A549 (cell line): ENCODE results near the gene PRKCE. TPM values are rescaled to one million over a fixed set of nuclear protein-coding genes. Genes with fewer than 3 reads are reported as not detected.

ENCODE experiments used
- ATAC-seq, 2 experiments: fragments of 200-7000 bp in 1 of 2; fragments of >200 bp in 1 of 2; cut with Nextera tagmentation in 1 of 2; cut with Tn5 transposase in 1 of 2; 3 replicates each; pipeline versions ENCODE4 v1.8.0 to v1.9.1; 2018 to 2020; ENCODE audit warnings: mild to moderate bottlenecking in 1 of 2, moderate library complexity in 1 of 2
- CTCF ChIA-PET: fragments of 300-600 bp; sonication (Branson Sonifier 250); formaldehyde crosslinking; extraction: SDS; loops from one replicate; lab custom pipeline; 2021; ENCODE audit warnings: antibody characterized with exemption, inconsistent platforms; lab: Yijun Ruan, JAX
- POLR2A ChIA-PET: fragments of 350-600 bp; formaldehyde crosslinking; extraction: SDS; loops from one replicate; lab custom pipeline; 2021; ENCODE audit warnings: antibody characterized with exemption, inconsistent platforms; lab: Yijun Ruan, JAX
- DNase-seq, 2 experiments: peaks; one replicate each; pipeline versions ENCODE4 v3.0.0 to v3.0.0-alpha.2; 2011 to 2016; ENCODE audit warnings: low read depth in 1 of 2, low spot score in 1 of 2
- FAIRE-seq: peaks from 2 replicates; lab custom pipeline; 2011; peaks lifted over from hg19 to GRCh38; lab: Jason Lieb, UNC
- H3K27ac ChIP-seq, 2 experiments: fragments of >200 bp; sonication (Bioruptor Twin); formaldehyde crosslinking; 3 replicates each; pipeline ENCODE4 v1.5.1; 2016 to 2017
- H3K4me1 ChIP-seq: fragments of >200 bp; sonication (Bioruptor Twin); formaldehyde crosslinking; 3 replicates; pipeline ENCODE4 v1.6.1; 2016
- H3K4me2 ChIP-seq: fragments of >200 bp; sonication (Bioruptor Twin); formaldehyde crosslinking; 3 replicates; pipeline ENCODE4 v1.6.1; 2016
- H3K4me3 ChIP-seq: fragments of >200 bp; sonication (Bioruptor Twin); formaldehyde crosslinking; 3 replicates; pipeline ENCODE4 v1.5.1; 2016
- H3K9me3 ChIP-seq: fragments of >200 bp; sonication (Bioruptor Twin); formaldehyde crosslinking; 3 replicates; pipeline ENCODE4 v1.6.1; 2016
- BHLHE40 ChIP-seq: IDR thresholded peaks from 2 replicates; pipeline ENCODE4 v1.6.1; 2012; ENCODE audit warnings: low read depth, low read length, inconsistent platforms
- CHD4 ChIP-seq: fragments of 200-600 bp; sonication (generic); IDR thresholded peaks from 2 replicates; pipeline ENCODE4 v1.6.1; 2016; ENCODE audit warnings: antibody characterized with exemption, mild to moderate bottlenecking, borderline replicate concordance
- ESRRA ChIP-seq: fragments of 150-350 bp; IDR thresholded peaks from 2 replicates; pipeline ENCODE4 v1.6.1; 2014; ENCODE audit warnings: mild to moderate bottlenecking, low read length, borderline replicate concordance
- FOXS1 ChIP-seq: fragments of 250-450 bp; sonication (Bioruptor Pico); IDR thresholded peaks from 2 replicates; pipeline ENCODE4 v1.5.0; 2020; ENCODE audit warnings: mild to moderate bottlenecking, moderate library complexity
- GATA3 ChIP-seq: IDR thresholded peaks from 2 replicates; pipeline ENCODE4 v1.6.1; 2012; ENCODE audit warnings: borderline replicate concordance
- HEYL ChIP-seq: fragments of 250-450 bp; sonication (Bioruptor Pico); IDR thresholded peaks from 2 replicates; pipeline ENCODE4 v1.8.0; 2021; ENCODE audit warnings: mild to moderate bottlenecking, moderate library complexity
- JUNB ChIP-seq: fragments of >200 bp; sonication (Bioruptor Twin); formaldehyde crosslinking; IDR thresholded peaks from 2 replicates; pipeline ENCODE4 v1.6.1; 2016
- MAFK ChIP-seq: fragments of 450-650 bp; IDR thresholded peaks from 2 replicates; pipeline ENCODE4 v1.6.1; 2014; ENCODE audit not compliant: partially characterized antibody
- NFE2L2 ChIP-seq: fragments of 150-350 bp; conservative IDR thresholded peaks from 2 replicates; pipeline ENCODE4 v1.6.1; 2014; ENCODE audit warnings: low read length
- NPAS2 ChIP-seq: fragments of 250-450 bp; sonication (Bioruptor Pico); IDR thresholded peaks from 2 replicates; pipeline ENCODE4 v1.8.0; 2022; ENCODE audit warnings: mild to moderate bottlenecking, moderate library complexity, borderline replicate concordance
- POLR2AphosphoS2 ChIP-seq: conservative IDR thresholded peaks from 2 replicates; pipeline ENCODE4 v1.6.1; 2012; ENCODE audit warnings: low read length, improper control_type of control experiment, inconsistent platforms
- RAD21 ChIP-seq, 2 experiments: fragments of >200 bp in 1 of 2; sonication (Bioruptor Twin) in 1 of 2; formaldehyde crosslinking in 1 of 2; IDR thresholded peaks in 1 of 2; conservative IDR thresholded peaks in 1 of 2; 2 replicates in 1 of 2; 3 replicates in 1 of 2; pipeline ENCODE4 v1.6.1; 2012 to 2018; ENCODE audit warnings: inconsistent platforms in 1 of 2
- RARB ChIP-seq: fragments of 250-450 bp; sonication (Bioruptor Pico); IDR thresholded peaks from 2 replicates; pipeline ENCODE4 v1.8.0; 2021; ENCODE audit warnings: mild to moderate bottlenecking, moderate library complexity
- RCOR1 ChIP-seq: fragments of 150-350 bp; IDR thresholded peaks from 2 replicates; pipeline ENCODE4 v1.6.1; 2014; ENCODE audit warnings: antibody characterized with exemption, low read length, low read depth
- RFX5 ChIP-seq: fragments of 450-650 bp; IDR thresholded peaks from 2 replicates; pipeline ENCODE4 v1.7.1; 2014; ENCODE audit warnings: antibody characterized with exemption, mild to moderate bottlenecking, moderate library complexity
- SMC3 ChIP-seq: fragments of >200 bp; sonication (Bioruptor Twin); formaldehyde crosslinking; IDR thresholded peaks from 3 replicates; pipeline ENCODE4 v1.6.1; 2018; ENCODE audit warnings: inconsistent platforms
- TP53 ChIP-seq: fragments of 250-450 bp; sonication (Bioruptor Pico); IDR thresholded peaks from 2 replicates; pipeline ENCODE4 v1.5.0; 2021; ENCODE audit warnings: mild to moderate bottlenecking, moderate library complexity
- ZC3H11A ChIP-seq: fragments of 450-650 bp; IDR thresholded peaks from 2 replicates; pipeline ENCODE4 v1.6.1; 2014; ENCODE audit warnings: antibody characterized with exemption, mild to moderate bottlenecking
- ZFP36 ChIP-seq: fragments of 450-650 bp; IDR thresholded peaks from 2 replicates; pipeline ENCODE4 v1.6.1; 2014; ENCODE audit warnings: borderline replicate concordance; ENCODE audit not compliant: partially characterized antibody
- WGBS: methylation state at CpG from one replicate; pipeline ENCODE4 v1.1.6; 2017; ENCODE audit errors: missing lambda C conversion rate; 5-methylcytosine and 5-hydroxymethylcytosine counted together
- polyA plus RNA-seq, 4 experiments: library from polyadenylated mRNA; depleted of rRNA in 3 of 4; stranded (reverse); fragments of >200 nt; fragmentation: RNase III in 1 of 4; extraction: RNeasy Plus Mini Kit Qiagen cat#74134 plus additional on column Dnase treatment in 1 of 4; gene quantifications; 2 replicates in 3 of 4; 3 replicates in 1 of 4; pipeline ENCODE4 v1.2.3, GENCODE V29; 2011 to 2017
- TF ChIP-seq, protein P1 (sequence below): fragments of >200 bp; sonication (Bioruptor Twin); formaldehyde crosslinking; IDR thresholded peaks from 3 replicates; pipeline ENCODE4 v1.5.1; 2016
- TF ChIP-seq, protein P2 (sequence below): fragments of 150-350 bp; IDR thresholded peaks from 2 replicates; pipeline ENCODE4 v1.6.1; 2014; ENCODE audit warnings: low read depth, mild to moderate bottlenecking, low read length
- TF ChIP-seq, protein P3 (sequence below): fragments of >200 bp; sonication (Bioruptor Twin); formaldehyde crosslinking; IDR thresholded peaks from 2 replicates; pipeline ENCODE4 v1.6.1; 2016
- TF ChIP-seq, protein P4 (sequence below): fragments of 450-650 bp; IDR thresholded peaks from 2 replicates; pipeline ENCODE4 v1.6.1; 2014; ENCODE audit warnings: antibody characterized with exemption
- TF ChIP-seq, protein P5 (sequence below): IDR thresholded peaks from 2 replicates; pipeline ENCODE4 v1.6.1; 2012

Gene PRKCE
- polyA plus RNA-seq, 2 of the 4 experiments (the other 2 are of a cell fraction), result 11.5 to 12.0 TPM

DNA sequence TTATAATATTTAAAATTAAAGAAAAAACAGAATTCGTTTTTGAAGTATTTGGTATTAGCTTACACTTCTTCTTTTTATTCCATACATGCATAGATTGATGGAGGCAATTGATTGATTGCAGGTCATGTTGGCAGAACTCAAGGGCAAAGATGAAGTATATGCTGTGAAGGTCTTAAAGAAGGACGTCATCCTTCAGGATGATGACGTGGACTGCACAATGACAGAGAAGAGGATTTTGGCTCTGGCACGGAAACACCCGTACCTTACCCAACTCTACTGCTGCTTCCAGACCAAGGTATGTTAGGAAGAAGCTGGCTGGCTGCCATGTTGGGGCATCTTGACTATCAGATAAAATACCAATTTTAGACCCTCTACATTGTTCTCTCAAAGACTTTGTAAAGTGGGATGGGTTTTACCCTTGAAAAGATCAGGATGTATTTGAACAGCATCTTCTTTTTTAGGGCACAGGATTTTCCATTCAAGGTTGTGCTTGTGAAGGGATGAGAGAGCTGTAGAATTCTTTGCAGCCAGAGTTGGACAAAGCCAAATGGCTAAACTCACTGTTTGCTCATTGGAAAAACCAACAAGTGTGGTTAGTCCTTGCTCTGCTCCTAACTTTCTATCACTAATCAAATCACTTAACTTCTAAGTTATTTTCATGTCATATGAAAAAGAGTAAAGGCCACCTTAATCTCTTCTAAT lies 358.9 kb downstream of the PRKCE start:
- ChIA-PET POLR2A (no interaction called here), CTCF (interaction anchor here (0.8 to 2.3 kb wide), 48 partner anchors 8 to 912 kb away, joined by 3 to 40 read pairs (median 5); partner anchors contain the start of gene EPAS1)
- ATAC-seq (peak in 1 of 2 experiments; percentile 51; a peak in 3 of 6 replicates), FAIRE-seq (no peak), DNase-seq (no peak)
- no peak overlapping the region for H3K4me2 ChIP-seq
- TF ChIP-seq CHD4 (no peak), ESRRA (no peak)
- WGBS, result 85% methylated on average over 5 of the region's 5 CpGs
- H3K9me3 ChIP-seq, result no peaks in the 10 kb centered on the region
- no peak overlapping the region for H3K4me3 ChIP-seq
- H3K4me1 ChIP-seq, result peaks cover 19% of the 10 kb centered on the region
- H3K27ac ChIP-seq, result 0 out of 6 replicates have a peak overlapping the region, but pooled peaks have one; percentile 9 to 17

DNA sequence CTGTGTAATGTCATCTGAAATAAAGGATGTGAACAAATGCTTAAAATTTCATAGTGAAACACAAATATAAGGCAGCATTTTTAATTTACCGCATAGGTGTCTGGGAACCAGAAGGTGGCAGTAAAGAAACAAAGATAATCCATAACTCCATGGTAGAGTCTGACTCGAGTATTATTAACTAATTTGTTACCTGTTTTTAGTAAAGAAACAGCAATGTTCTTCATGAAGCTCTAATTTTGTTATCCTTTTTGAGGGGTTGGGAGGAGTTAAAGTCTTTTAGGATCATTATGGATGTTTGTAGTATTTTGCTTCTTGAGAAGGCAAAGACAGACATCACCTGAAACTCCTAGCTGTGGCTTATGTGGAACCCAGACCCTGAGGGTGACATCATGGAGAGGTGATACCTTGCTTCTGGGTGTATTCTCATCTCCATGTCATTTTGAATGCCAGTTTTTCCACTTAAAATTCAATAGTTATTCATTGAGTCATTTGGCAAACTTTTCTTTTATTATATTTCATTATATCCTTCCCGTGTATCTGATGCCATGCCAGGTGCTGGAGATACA lies 359.5 kb downstream of the PRKCE start:
- peak overlapping the region; percentile 12 to 56; a peak in 4 of 6 replicates for H3K27ac ChIP-seq
- H3K4me3 ChIP-seq, result no peak overlapping the region
- peak; percentile 73 to 92; a peak in 5 of 6 replicates for ATAC-seq
- TF ChIP-seq RCOR1, result no peak
- TF ChIP-seq POLR2AphosphoS2, result no peak
- TF ChIP-seq SMC3, result peak; percentile 98
- TF ChIP-seq JUNB, result no peak
- no peak for TF ChIP-seq GATA3
- TF ChIP-seq, protein P1, sequence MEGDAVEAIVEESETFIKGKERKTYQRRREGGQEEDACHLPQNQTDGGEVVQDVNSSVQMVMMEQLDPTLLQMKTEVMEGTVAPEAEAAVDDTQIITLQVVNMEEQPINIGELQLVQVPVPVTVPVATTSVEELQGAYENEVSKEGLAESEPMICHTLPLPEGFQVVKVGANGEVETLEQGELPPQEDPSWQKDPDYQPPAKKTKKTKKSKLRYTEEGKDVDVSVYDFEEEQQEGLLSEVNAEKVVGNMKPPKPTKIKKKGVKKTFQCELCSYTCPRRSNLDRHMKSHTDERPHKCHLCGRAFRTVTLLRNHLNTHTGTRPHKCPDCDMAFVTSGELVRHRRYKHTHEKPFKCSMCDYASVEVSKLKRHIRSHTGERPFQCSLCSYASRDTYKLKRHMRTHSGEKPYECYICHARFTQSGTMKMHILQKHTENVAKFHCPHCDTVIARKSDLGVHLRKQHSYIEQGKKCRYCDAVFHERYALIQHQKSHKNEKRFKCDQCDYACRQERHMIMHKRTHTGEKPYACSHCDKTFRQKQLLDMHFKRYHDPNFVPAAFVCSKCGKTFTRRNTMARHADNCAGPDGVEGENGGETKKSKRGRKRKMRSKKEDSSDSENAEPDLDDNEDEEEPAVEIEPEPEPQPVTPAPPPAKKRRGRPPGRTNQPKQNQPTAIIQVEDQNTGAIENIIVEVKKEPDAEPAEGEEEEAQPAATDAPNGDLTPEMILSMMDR, result peak; percentile 96
- peak; percentile 94 to 98 for TF ChIP-seq RAD21 (conservative IDR thresholded peaks at IDR 0.05 in 1 of 2, IDR thresholded peaks at IDR 0.05 in 1 of 2)
- no peak for TF ChIP-seq NFE2L2
- TF ChIP-seq, protein P2, sequence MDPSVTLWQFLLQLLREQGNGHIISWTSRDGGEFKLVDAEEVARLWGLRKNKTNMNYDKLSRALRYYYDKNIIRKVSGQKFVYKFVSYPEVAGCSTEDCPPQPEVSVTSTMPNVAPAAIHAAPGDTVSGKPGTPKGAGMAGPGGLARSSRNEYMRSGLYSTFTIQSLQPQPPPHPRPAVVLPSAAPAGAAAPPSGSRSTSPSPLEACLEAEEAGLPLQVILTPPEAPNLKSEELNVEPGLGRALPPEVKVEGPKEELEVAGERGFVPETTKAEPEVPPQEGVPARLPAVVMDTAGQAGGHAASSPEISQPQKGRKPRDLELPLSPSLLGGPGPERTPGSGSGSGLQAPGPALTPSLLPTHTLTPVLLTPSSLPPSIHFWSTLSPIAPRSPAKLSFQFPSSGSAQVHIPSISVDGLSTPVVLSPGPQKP, result no peak
- WGBS, result 32% methylated on average over 3 of the region's 3 CpGs
- peak; percentile 62 to 72 for DNase-seq
- no peak overlapping the region for H3K4me2 ChIP-seq
- POLR2A ChIA-PET, result no interaction called here
- no peaks in the 10 kb centered on the region for H3K9me3 ChIP-seq
- CTCF ChIA-PET, result interaction anchor here (0.6 to 2.3 kb wide), 62 partner anchors 9 to 911 kb away, joined by 3 to 40 read pairs (median 5); partner anchors contain the start of gene EPAS1
- H3K4me1 ChIP-seq, result peaks cover 19% of the 10 kb centered on the region
- peak; percentile 68 for FAIRE-seq

DNA sequence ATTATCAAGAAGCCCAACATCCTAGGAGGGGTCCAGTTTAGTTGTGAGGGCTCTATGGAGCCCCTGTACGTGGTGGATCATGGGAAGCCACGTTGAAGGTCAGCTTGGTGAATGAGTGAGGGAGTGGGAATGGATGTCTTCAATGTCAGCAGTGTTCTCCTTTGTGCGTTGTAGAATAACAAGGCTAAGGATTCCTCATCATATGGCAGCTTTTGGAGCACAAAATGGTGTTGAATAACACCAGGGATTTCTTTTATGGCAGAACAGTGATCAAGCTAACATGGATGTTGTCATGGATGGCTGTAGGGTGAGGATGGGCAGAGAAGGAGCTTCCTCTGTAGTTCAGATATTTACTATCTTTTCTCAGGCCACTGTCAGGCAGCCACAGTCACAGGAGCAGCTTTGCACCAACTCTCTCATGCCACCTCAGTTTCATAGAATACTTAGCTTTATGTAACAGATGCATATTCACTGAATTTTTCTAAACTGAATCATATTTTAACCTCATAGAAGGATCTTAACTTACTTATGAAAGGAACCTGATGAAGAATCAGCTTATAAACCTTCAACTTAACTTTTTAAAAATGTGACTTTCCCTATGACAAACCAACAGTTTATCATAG lies 361.3 kb downstream of the PRKCE start:
- no peak overlapping the region for H3K4me3 ChIP-seq
- ChIA-PET POLR2A (no interaction called here), CTCF (interaction anchor here (0.9 to 2.7 kb wide), 13 partner anchors 9 to 449 kb away, joined by 3 to 19 read pairs (median 4); no protein-coding TSS in a partner anchor)
- FAIRE-seq, result no peak
- TF ChIP-seq MAFK (no peak), GATA3 (no peak), RFX5 (no peak), ZC3H11A (no peak), FOXS1 (CRISPR knock-in tag) (no peak), NPAS2 (CRISPR knock-in tag) (no peak), BHLHE40 (no peak), NFE2L2 (no peak), RARB (no peak), TP53 (no peak), HEYL (CRISPR knock-in tag) (no peak), ZFP36 (no peak)
- TF ChIP-seq, protein P3, sequence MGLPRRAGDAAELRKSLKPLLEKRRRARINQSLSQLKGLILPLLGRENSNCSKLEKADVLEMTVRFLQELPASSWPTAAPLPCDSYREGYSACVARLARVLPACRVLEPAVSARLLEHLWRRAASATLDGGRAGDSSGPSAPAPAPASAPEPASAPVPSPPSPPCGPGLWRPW, result no peak
- TF ChIP-seq, protein P2, result no peak
- TF ChIP-seq, protein P4, sequence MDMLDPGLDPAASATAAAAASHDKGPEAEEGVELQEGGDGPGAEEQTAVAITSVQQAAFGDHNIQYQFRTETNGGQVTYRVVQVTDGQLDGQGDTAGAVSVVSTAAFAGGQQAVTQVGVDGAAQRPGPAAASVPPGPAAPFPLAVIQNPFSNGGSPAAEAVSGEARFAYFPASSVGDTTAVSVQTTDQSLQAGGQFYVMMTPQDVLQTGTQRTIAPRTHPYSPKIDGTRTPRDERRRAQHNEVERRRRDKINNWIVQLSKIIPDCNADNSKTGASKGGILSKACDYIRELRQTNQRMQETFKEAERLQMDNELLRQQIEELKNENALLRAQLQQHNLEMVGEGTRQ, result no peak
- TF ChIP-seq, protein P5, sequence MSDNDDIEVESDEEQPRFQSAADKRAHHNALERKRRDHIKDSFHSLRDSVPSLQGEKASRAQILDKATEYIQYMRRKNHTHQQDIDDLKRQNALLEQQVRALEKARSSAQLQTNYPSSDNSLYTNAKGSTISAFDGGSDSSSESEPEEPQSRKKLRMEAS, result no peak
- H3K27ac ChIP-seq, result peak overlapping the region in 1 of 2 experiments; percentile 50; a peak in 4 of 6 replicates
- H3K4me1 ChIP-seq, result peaks cover 14% of the 10 kb centered on the region
- no peak for DNase-seq
- no peaks in the 10 kb centered on the region for H3K9me3 ChIP-seq
- WGBS, result 44% methylated on average over 3 of the region's 3 CpGs
- no peak for ATAC-seq
- no peak overlapping the region for H3K4me2 ChIP-seq
